DND-41 (cell line): ENCODE measurements around the gene CCNA2.

Experiments used
- ATAC-seq: fragments of 200-7000 bp; cut with Tn5 transposase; 3 replicates; pipeline ENCODE4 v1.9.1; 2021; ENCODE audit warnings: low read depth; ENCODE audit not compliant: insufficient read depth
- DNase-seq: peaks from one replicate; pipeline ENCODE4 v3.0.0-alpha.2; 2020
- H2AFZ ChIP-seq: 2 replicates; pipeline ENCODE4 v1.6.0; 2012; ENCODE audit warnings: low read depth, low read length
- H3K27ac ChIP-seq: 2 replicates; pipeline ENCODE4 v1.5.1; 2012; ENCODE audit warnings: low read length, inconsistent platforms
- H3K27me3 ChIP-seq: fragments of 200-600 bp; sonication (generic); 2 replicates; pipeline ENCODE4 v1.6.0; 2012; ENCODE audit warnings: low read length, mild to moderate bottlenecking, inconsistent platforms; ENCODE audit not compliant: insufficient read depth, poor library complexity
- H3K36me3 ChIP-seq: 2 replicates; pipeline ENCODE4 v1.5.1; 2012; ENCODE audit warnings: low read length, inconsistent platforms; ENCODE audit not compliant: insufficient read depth
- H3K4me1 ChIP-seq: 2 replicates; pipeline ENCODE4 v1.5.1; 2012; ENCODE audit warnings: mild to moderate bottlenecking, low read length; ENCODE audit not compliant: insufficient read depth
- H3K4me2 ChIP-seq: 2 replicates; pipeline ENCODE4 v1.6.0; 2012; ENCODE audit warnings: mild to moderate bottlenecking, moderate library complexity, low read length, inconsistent platforms; ENCODE audit not compliant: insufficient read depth
- H3K4me3 ChIP-seq, 2 experiments: fragments of 200-600 bp in 1 of 2; shearing (Covaris generic) in 1 of 2; 2 replicates each; pipeline ENCODE4 v1.5.1; 2012 to 2016; ENCODE audit warnings: inconsistent platforms in 2 of 2, low read length in 2 of 2, mild to moderate bottlenecking in 2 of 2, low read depth in 1 of 2, moderate library complexity in 1 of 2
- H3K79me2 ChIP-seq: 2 replicates; pipeline ENCODE4 v1.6.0; 2012; ENCODE audit warnings: low read length, inconsistent platforms; ENCODE audit not compliant: insufficient read depth
- H3K9ac ChIP-seq: 2 replicates; pipeline ENCODE4 v1.6.0; 2012; ENCODE audit warnings: low read depth, mild to moderate bottlenecking, inconsistent platforms, low read length, moderate library complexity
- H3K9me3 ChIP-seq: 2 replicates; pipeline ENCODE4 v1.5.1; 2012; ENCODE audit warnings: low read length, moderate library complexity, mild to moderate bottlenecking, inconsistent platforms; ENCODE audit not compliant: insufficient read depth, severe bottlenecking
- H4K20me1 ChIP-seq: 2 replicates; pipeline ENCODE4 v1.6.0; 2012; ENCODE audit warnings: low read length; ENCODE audit not compliant: insufficient read depth
- CTCF ChIP-seq: IDR thresholded peaks from 2 replicates; pipeline ENCODE4 v1.5.1; 2012; ENCODE audit warnings: borderline replicate concordance, low read length, moderate library complexity, mild to moderate bottlenecking; ENCODE audit not compliant: poor library complexity, severe bottlenecking; ENCODE audit errors: extremely low read depth
- EZH2 ChIP-seq: IDR thresholded peaks from 3 replicates; pipeline ENCODE4 v1.6.1; 2012; ENCODE audit warnings: borderline replicate concordance, low read depth, mild to moderate bottlenecking, moderate library complexity, low read length, inconsistent platforms; ENCODE audit not compliant: severe bottlenecking

The CCNA2 gene

GRCh38 chr4:121789960-121790829 lies 33.5 kb downstream of the CCNA2 start:
- H3K9ac ChIP-seq, result no peak overlapping the region
- H3K4me3 ChIP-seq, result no peak overlapping the region
- H3K27ac ChIP-seq, result no peak overlapping the region
- DNase-seq (no peak), ATAC-seq (no peak)
- H4K20me1 ChIP-seq, result no peaks in the 10 kb centered on the region
- H2AFZ ChIP-seq, result no peak overlapping the region
- H3K27me3 ChIP-seq, result no peaks in the 10 kb centered on the region
- H3K4me1 ChIP-seq, result peaks cover 15% of the 10 kb centered on the region
- TF ChIP-seq CTCF, result no peak
- no peaks in the 10 kb centered on the region for H3K36me3 ChIP-seq
- H3K4me2 ChIP-seq, result no peak overlapping the region
- no peaks in the 10 kb centered on the region for H3K79me2 ChIP-seq
- no peaks in the 10 kb centered on the region for H3K9me3 ChIP-seq

- no peaks in the 10 kb centered on the region for H4K20me1 ChIP-seq
Observed at GRCh38 chr4:121789455-121789854, 34.2 kb downstream of the CCNA2 start.

GRCh38 chr4:121788896-121789295 lies 34.8 kb downstream of the CCNA2 start:
- Histone ChIP-seq H3K9me3 (no peaks in the 10 kb centered on the region), H3K4me2 (no peak overlapping the region), H3K27me3 (no peaks in the 10 kb centered on the region), H3K4me3 (no peak overlapping the region), H3K27ac (no peak overlapping the region), H3K79me2 (no peaks in the 10 kb centered on the region), H2AFZ (no peak overlapping the region), H3K9ac (no peak overlapping the region), H3K4me1 (peaks cover 2% of the 10 kb centered on the region), H3K36me3 (no peaks in the 10 kb centered on the region), H4K20me1 (no peaks in the 10 kb centered on the region)
- no peak for DNase-seq
- no peak for TF ChIP-seq CTCF
- no peak for ATAC-seq

More at GRCh38 chr4:121789455-121789854, 34.2 kb downstream of the CCNA2 start:
- no peak for ATAC-seq
- no peaks in the 10 kb centered on the region for H3K27me3 ChIP-seq
- H3K4me1 ChIP-seq, result peaks cover 8% of the 10 kb centered on the region
- TF ChIP-seq EZH2 (no peak), CTCF (no peak)
- no peaks in the 10 kb centered on the region for H3K79me2 ChIP-seq
- H3K9ac ChIP-seq, result no peak overlapping the region
- no peak overlapping the region for H3K4me2 ChIP-seq
- no peak overlapping the region for H2AFZ ChIP-seq
- H3K36me3 ChIP-seq, result no peaks in the 10 kb centered on the region
- no peak for DNase-seq
- no peak overlapping the region for H3K27ac ChIP-seq
- H3K9me3 ChIP-seq, result no peaks in the 10 kb centered on the region
- no peak overlapping the region for H3K4me3 ChIP-seq
